Myocyte (in vitro differentiated cells): ENCODE results near the gene STAMBPL1. TPM values are rescaled to one million over a fixed set of nuclear protein-coding genes. Genes with fewer than 3 reads are reported as not detected.

Source experiments
- DNase-seq: peaks from one replicate; pipeline ENCODE4 v3.0.0-alpha.2; 2012; ENCODE audit warnings: low read depth
- total RNA-seq: library from RNA; depleted of rRNA; stranded (reverse); fragments of >200 nt; gene quantifications from 2 replicates; pipeline ENCODE4 v1.2.3, GENCODE V29; 2014

The STAMBPL1 gene
- total RNA-seq, 1 donor from 2014 or later = 10.0 TPM

GRCh38 chr10:88946965-88947590, 67.0 kb downstream of the STAMBPL1 start:
- DNase-seq = no peak

- no peak for DNase-seq
These were observed 69.0 kb downstream of the STAMBPL1 start for GRCh38 chr10:88949051-88949450.

- no peak for DNase-seq
These were observed 70.1 kb downstream of the STAMBPL1 start for GRCh38 chr10:88949912-88950837.

GRCh38 chr10:88952647-88953111, 72.6 kb downstream of the STAMBPL1 start, which contains the start of gene ACTA2:
Gene ACTA2, minus strand, starts transcription at chr10:88952773. Its CDS starts 3,843 bp downstream, at chr10:88948930.
- peak; percentile 91 for DNase-seq

GRCh38 chr10:88953662-88954061, 73.6 kb downstream of the STAMBPL1 start:
- no peak for DNase-seq

GRCh38 chr10:88954458-88955083, 74.5 kb downstream of the STAMBPL1 start:
- DNase-seq = no peak

GRCh38 chr10:88957381-88957780, 77.3 kb downstream of the STAMBPL1 start:
- no peak for DNase-seq

GRCh38 chr10:88958721-88959120, 78.7 kb downstream of the STAMBPL1 start:
- DNase-seq = no peak

GRCh38 chr10:88960802-88961201, 80.8 kb downstream of the STAMBPL1 start:
- DNase-seq = no peak

GRCh38 chr10:88961266-88961665, 81.2 kb downstream of the STAMBPL1 start:
- no peak for DNase-seq

- DNase-seq = no peak
These were observed 82.3 kb downstream of the STAMBPL1 start for GRCh38 chr10:88962336-88962735.

GRCh38 chr10:88963318-88963717, 83.3 kb downstream of the STAMBPL1 start:
- no peak for DNase-seq

- DNase-seq = no peak
These were observed 84.3 kb downstream of the STAMBPL1 start for GRCh38 chr10:88964360-88964759.

- no peak for DNase-seq
These were observed 84.9 kb downstream of the STAMBPL1 start for GRCh38 chr10:88964869-88965415.

- DNase-seq = no peak
These were observed 86.8 kb downstream of the STAMBPL1 start for GRCh38 chr10:88966797-88967196.

- DNase-seq = peak; percentile 49
These were observed 88.3 kb downstream of the STAMBPL1 start for GRCh38 chr10:88968391-88968790.

- DNase-seq = no peak
These were observed 91.4 kb downstream of the STAMBPL1 start for GRCh38 chr10:88971221-88972061.
